ENCODE data around the gene PCDHGA1. TPM values are rescaled to one million over a fixed set of nuclear protein-coding genes. Genes with fewer than 3 reads are reported as not detected.

The PCDHGA1 gene
- total RNA-seq, 1 experiment from 2014 or later: 3.6 TPM

DNA sequence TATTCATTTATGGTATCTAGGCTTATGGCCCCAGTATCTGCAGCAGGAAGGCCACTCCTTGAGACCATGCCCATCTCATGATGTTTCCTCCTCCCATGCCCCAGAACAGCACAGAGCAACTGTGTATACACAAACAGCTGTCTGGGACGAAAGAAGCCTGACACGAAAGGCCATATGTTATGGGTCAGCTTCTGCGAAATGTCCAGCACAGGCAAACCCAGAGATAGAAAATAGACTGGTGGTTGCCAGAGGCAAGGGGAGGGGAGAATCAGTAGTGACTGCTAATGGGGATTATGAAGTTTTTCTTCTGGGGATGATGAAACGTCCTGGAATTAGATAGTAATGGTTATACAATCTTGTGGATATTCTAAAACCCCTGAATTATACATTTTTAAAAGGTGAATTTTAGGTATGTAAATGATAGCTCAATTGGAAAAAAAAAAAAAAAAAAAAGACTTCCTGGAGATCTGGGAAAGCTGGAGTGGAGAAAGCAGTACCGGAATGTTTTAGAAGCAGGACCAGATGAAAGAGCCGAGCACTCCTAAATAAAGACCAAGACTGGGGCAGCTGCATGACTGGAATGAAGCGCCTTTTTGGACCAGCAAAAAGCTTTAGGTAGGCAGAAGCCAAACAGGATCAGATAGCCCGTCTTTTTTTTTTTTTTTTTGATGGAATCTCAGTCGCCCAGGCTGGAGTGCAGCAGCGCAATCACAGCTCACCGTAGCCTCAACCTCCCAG is 187.7 kb downstream of the PCDHGA1 start:
- DNase-seq: peak; percentile 89 to 93
- Histone ChIP-seq H3K27ac (peak overlapping the region; percentile 89), H3K4me1 (peaks cover 82% of the 10 kb centered on the region), H3K4me3 (no peak overlapping the region), H3K36me3 (peaks cover 26% of the 10 kb centered on the region), H3K27me3 (no peaks in the 10 kb centered on the region), H3K9me3 (replicated peaks) (no peaks in the 10 kb centered on the region)

DNA sequence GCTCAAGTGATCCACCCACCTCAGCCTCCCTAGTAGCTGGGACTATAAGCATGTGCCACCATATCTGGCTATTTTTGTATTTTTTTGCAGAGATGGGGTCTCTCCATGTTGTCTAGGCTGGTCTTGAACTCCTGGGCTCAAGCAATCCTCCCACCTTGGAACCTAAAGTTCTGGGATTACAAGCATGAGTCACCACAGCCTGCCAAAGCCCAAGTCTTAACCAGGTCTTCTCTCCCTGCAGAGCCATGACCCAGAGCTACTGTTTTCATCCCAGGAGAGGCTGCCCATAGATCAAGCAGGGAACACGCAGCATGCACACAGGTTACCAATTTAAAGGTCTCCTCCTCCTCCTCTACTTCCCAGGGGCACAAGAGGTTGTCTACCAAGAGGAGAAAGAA is 188.3 kb downstream of the PCDHGA1 start:
- DNase-seq: peak in 1 of 2 experiments; percentile 45
- Histone ChIP-seq H3K27ac (peak overlapping the region; percentile 89), H3K27me3 (no peaks in the 10 kb centered on the region), H3K36me3 (peaks cover 32% of the 10 kb centered on the region), H3K4me1 (peaks cover 88% of the 10 kb centered on the region), H3K9me3 (replicated peaks) (no peaks in the 10 kb centered on the region), H3K4me3 (no peak overlapping the region)

DNA sequence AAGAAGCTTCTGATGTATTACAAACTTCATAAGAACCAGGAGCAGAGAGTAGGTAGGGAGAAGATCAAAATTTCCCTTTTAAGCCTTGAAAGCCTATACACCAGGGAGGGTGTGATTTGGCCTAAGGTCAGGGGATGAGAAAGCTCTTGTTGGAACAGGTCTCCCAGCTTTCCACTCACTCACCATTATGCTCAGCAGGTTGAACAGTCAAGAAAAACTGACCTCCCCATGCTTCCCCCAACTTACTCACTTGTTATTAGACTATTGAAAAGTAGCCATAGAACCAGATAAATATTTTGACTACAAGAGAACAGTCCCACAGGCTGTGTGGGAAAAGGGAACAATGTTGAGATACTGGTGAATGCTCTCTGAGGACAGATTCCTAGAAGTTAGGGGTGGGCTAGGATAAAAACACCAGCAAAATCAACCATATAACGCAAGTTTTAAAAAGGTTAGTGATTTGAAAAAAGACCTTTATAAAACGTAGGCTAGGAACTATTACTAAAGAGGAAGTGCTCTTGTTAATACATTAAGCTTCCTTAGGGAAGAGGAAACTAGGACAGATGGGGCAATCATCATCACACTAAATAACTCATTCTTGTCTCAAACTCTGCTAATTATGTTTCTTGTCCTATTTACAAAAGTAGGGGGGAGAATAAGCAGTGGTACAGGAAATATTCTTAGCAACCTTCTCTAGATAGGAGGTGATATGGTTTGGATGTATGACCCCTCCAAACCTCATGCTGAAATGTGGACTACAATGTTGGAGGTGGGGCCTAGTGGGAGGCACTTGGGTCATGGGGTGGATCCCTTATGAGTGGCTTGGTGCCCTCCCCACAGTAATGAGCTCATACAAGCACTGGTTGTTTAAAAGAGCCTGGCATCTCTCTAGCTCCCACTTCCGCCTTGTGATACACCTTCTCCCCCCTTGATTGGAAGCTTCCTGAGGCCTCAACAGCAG is 189.6 kb downstream of the PCDHGA1 start:
- Histone ChIP-seq H3K4me1 (peaks cover 92% of the 10 kb centered on the region), H3K27ac (peak overlapping the region; percentile 89), H3K27me3 (no peaks in the 10 kb centered on the region), H3K9me3 (replicated peaks) (no peaks in the 10 kb centered on the region), H3K36me3 (peaks cover 38% of the 10 kb centered on the region), H3K4me3 (no peak overlapping the region)
- no peak for DNase-seq

DNA sequence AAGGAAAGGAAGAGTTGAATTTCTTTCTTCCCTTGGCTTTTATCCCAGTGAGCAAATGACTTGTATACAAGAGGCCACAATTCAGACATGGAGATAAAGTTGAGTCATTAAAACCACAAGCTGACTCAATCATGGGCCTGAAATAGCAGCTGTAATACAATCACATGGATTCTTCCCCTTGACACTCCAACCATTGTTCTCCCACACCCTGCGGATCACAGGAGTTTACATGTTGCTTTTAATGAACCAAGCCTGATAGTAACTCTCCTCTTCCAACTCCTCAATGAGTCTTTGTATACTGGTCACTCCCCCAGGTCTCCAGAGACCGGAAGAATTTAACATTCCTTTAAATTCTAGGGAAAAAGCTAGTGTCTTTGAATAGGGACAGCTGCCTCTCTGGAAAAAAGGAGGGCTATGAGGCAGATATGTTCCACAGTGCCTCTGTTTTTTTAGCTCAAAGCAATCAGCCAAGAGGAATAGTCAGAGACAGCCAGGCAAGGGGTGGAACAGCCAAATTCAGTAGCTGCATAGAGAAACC is 191.0 kb downstream of the PCDHGA1 start:
- Histone ChIP-seq H3K4me3 (no peak overlapping the region), H3K27ac (peak overlapping the region; percentile 89), H3K27me3 (no peaks in the 10 kb centered on the region), H3K36me3 (peaks cover 41% of the 10 kb centered on the region), H3K4me1 (peaks cover 81% of the 10 kb centered on the region), H3K9me3 (replicated peaks) (no peaks in the 10 kb centered on the region)
- DNase-seq: peak; percentile 93 to 99

DNA sequence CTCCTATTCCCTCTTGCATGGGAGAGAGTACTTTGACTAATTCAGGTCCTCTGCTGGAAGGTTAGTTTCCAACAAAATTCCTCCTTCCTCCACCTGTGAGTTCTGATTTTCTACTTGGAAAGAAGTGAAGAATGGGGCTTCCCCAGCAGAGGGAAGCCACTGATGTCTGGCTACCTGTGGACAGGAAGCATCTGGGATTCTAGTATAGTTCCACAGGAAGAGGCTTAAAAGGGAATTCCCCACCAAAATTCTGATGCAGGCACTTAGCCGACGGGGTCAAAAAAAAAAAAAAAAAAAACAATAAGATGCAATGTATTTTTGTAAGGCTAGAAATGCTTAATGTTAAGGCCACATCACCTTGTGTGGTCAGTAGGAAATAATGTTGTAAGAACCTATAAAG is 192.0 kb downstream of the PCDHGA1 start:
- H3K9me3 ChIP-seq (replicated peaks): no peaks in the 10 kb centered on the region
- no peak overlapping the region for H3K4me3 ChIP-seq
- peaks cover 71% of the 10 kb centered on the region for H3K4me1 ChIP-seq
- no peaks in the 10 kb centered on the region for H3K27me3 ChIP-seq
- H3K36me3 ChIP-seq: peaks cover 35% of the 10 kb centered on the region
- DNase-seq: no peak
- peak overlapping the region; percentile 89 for H3K27ac ChIP-seq

DNA sequence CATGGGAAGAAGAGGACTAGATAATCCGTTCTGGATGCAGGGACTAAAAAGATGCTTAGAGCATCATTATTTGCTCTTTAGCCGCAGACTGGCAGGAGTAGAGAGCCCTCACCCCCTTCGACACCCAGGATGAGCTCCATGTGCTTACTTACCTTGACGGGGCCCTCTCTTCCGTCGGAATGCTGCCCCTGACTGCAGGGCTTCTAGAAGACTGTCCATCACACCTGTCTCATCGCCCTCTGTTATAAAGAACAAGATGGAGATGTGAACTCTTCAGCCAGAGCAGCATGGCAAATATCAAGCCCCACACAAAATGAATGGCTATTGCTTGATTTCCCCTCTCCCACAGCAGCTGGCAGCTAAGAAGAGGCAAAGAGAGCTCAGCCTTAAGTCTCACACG is 193.7 kb downstream of the PCDHGA1 start:
- peaks cover 54% of the 10 kb centered on the region for H3K4me1 ChIP-seq
- no peaks in the 10 kb centered on the region for H3K9me3 ChIP-seq (replicated peaks)
- DNase-seq: no peak
- no peak overlapping the region for H3K4me3 ChIP-seq
- peaks cover 36% of the 10 kb centered on the region for H3K36me3 ChIP-seq
- peak overlapping the region; percentile 3; the same call in 1 of the 2 replicates for H3K27ac ChIP-seq
- no peaks in the 10 kb centered on the region for H3K27me3 ChIP-seq

DNA sequence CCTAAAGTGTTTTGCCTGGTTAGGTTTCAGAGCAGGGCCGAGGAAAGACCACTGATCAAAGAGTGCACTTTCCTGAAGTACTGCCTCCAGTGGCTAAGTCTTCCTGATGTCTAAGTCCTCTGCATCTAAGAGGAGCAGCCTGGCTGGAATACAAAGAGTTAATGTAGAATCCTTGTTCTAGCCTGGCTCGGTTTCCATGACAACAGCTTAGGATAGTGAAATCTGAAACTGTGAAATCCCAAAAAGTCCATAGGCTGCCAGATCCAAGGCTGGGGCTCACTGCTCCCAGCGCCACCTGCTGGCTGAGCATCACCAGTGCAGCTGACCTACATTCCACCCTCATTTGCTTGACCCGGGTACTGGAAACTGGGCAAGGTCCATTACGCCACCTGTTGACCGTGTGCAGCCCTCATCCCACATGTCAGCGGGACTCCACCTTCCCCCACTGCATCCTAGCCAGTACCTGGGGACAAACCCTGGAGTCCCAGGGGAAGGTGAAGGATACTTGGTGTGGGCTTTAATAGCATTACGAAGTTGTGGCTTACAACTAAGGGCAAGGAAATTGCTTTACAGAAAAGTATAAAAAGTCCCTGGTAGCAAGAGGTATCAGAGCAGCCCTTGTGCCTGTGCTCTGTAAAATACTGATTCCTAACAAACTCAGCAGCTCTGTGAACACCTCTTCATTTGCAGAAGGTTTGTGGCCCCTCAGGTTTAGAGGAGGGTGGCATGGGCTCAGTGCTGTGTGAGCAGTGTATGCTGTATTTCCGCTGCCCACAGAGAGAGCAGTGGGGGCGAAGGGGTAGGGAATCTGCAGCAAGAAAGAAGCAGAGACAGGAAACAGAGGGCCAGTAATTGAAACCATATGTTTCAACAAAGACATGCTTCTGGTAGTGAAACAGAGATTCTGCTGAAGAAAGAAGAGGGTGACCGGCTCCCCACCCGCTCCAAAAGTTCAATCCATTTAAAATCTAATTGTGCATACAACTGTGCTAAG is 194.6 kb downstream of the PCDHGA1 start:
- peak; percentile 92 to 99 for DNase-seq
- no peak overlapping the region for H3K4me3 ChIP-seq
- peak overlapping the region; percentile 3; the same call in 1 of the 2 replicates for H3K27ac ChIP-seq
- peaks cover 45% of the 10 kb centered on the region for H3K4me1 ChIP-seq
- H3K9me3 ChIP-seq (replicated peaks): no peaks in the 10 kb centered on the region
- H3K27me3 ChIP-seq: no peaks in the 10 kb centered on the region
- H3K36me3 ChIP-seq: peaks cover 29% of the 10 kb centered on the region

DNA sequence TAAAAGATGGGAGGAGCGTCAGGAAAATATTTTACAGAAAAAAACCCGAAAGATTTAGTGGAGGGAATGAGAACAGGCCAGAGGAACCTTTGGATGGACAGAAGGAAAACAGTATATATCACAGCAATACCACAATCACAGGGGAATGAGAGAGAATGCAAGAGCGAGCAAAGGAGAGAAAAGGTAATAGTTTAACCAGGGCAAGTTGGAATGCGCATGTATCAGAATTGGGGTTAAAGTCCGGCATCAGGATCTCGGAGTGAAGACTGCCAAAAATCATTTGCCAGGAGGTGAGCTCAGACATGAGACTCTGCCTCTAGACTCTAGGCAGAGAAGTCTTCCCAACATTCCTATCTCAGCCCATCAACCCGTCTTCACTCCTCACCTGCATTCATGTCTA is 195.3 kb downstream of the PCDHGA1 start:
- Histone ChIP-seq H3K4me1 (peaks cover 38% of the 10 kb centered on the region), H3K9me3 (replicated peaks) (no peaks in the 10 kb centered on the region), H3K4me3 (no peak overlapping the region), H3K36me3 (peaks cover 26% of the 10 kb centered on the region), H3K27ac (no peak overlapping the region), H3K27me3 (no peaks in the 10 kb centered on the region)
- no peak for DNase-seq

DNA sequence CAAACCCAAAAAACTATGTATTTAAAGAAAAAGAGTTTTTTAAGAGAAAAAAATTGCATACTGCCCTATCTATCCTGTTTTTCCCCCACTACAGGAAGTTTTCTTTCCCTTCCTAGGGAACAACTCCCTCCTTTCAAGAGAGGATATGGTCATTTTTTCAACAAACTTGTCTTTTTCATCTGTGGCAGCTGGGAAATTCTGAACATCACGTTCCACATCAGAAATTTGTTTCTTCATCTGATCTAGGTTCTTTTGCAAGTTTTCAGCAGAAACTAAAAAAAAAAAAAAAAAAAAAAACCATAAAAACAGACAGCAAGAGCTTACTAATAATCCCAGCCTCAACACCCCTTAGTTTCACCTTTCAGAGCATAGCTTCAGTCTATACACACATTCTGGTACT is 197.1 kb downstream of the PCDHGA1 start:
- Histone ChIP-seq H3K4me1 (peaks cover 25% of the 10 kb centered on the region), H3K36me3 (peaks cover 26% of the 10 kb centered on the region), H3K4me3 (no peak overlapping the region), H3K27me3 (no peaks in the 10 kb centered on the region), H3K9me3 (replicated peaks) (no peaks in the 10 kb centered on the region), H3K27ac (no peak overlapping the region)
- no peak for DNase-seq

DNA sequence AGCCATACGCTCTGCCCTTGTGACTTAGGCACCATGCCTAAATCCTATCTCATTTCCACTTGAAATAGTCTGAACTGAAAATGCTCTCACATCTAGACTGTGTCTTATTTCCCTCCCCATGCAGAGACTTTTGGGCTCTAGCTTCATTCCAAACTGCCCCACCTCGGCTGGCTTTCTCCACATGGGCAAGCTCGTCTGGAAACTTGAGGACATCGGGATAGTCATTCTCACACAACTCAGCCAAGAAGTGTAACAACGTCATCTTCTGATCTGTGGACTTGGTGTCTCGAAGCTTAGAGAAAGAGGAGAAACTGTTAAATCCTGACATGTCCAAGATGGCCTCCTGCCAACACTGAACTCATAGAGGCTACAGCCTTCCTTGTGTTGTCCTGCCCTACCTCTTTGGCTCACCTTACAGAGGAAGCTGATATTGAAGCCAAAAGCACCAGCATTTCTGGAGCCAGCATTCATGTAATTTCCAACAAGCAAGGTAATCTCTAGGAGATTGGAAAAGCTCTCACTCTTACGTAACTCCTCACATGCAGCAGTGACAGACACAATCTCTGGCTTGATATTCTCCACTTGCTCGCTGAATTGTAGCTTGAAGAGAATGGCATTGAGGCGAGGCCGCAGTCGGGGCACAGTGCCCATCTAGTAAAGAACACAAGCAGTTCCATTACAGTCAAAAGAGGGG is 198.1 kb downstream of the PCDHGA1 start:
- Histone ChIP-seq H3K27ac (no peak overlapping the region), H3K27me3 (no peaks in the 10 kb centered on the region), H3K4me1 (peaks cover 14% of the 10 kb centered on the region), H3K36me3 (peaks cover 24% of the 10 kb centered on the region), H3K9me3 (replicated peaks) (no peaks in the 10 kb centered on the region), H3K4me3 (no peak overlapping the region)
- DNase-seq: no peak

DNA sequence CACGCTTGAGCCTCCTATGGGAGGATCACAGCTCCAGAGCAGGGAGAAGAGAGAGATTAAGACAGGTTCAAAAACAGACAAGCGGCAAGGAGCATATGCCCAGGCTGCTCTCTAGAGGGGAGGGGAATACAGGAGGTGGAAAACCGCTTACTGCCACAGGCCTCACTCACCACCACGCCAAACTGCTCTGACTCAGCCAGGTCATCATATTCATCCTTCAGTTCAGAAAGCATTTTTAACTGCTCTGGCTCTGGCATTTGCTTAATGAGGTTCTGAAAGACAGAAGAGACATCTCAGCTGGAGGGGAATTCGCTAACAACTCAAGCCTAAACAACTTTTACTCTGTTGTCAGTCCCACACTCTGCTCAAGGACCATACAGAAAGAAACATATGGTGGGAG is 198.7 kb downstream of the PCDHGA1 start:
- Histone ChIP-seq H3K4me3 (no peak overlapping the region), H3K4me1 (peaks cover 9% of the 10 kb centered on the region), H3K36me3 (peaks cover 19% of the 10 kb centered on the region), H3K27ac (no peak overlapping the region), H3K27me3 (no peaks in the 10 kb centered on the region), H3K9me3 (replicated peaks) (no peaks in the 10 kb centered on the region)
- no peak for DNase-seq

DNA sequence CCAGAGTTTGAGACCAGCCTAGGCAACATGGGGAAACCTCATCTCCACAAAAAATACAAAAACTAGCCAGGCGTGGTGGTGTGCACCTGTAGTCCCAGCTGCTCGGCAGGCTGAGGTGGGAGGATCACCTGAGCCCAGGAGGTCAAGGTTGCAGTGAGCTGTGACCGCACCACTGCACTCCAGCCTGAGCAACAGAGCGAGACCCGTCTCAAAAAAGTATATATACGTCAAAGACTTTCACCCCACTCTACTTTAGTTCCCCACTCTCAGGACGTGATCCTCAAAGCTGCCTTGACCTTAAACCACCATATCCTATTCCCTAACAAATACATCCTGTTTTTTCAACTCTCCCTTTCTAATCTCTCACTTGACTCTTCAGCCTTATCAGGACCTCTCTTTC is 199.6 kb downstream of the PCDHGA1 start:
- H3K36me3 ChIP-seq: peaks cover 24% of the 10 kb centered on the region
- no peak for DNase-seq
- H3K4me3 ChIP-seq: no peak overlapping the region
- peaks cover 3% of the 10 kb centered on the region; the same call in 1 of the 2 replicates for H3K4me1 ChIP-seq
- no peaks in the 10 kb centered on the region for H3K9me3 ChIP-seq (replicated peaks)
- H3K27ac ChIP-seq: no peak overlapping the region
- H3K27me3 ChIP-seq: no peaks in the 10 kb centered on the region

DNA sequence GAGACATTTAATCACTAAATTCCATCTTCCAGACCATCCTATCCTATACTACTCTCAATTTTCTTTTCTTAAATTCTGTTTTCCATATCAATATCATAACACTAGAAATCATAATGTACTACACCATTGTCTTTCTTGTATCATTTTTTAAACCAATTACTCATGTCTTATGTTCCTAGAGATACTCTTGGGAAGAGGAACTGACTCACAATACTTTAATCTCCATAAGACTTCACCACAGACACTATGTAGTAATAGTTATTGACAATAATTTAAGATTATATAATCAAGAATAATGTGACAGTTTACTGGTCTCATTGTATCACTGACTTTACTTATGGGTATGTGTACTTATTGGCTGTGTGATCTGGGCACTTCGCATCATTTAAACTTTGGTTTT is 202.4 kb downstream of the PCDHGA1 start:
- H3K27me3 ChIP-seq: no peaks in the 10 kb centered on the region
- H3K9me3 ChIP-seq (replicated peaks): no peaks in the 10 kb centered on the region
- H3K36me3 ChIP-seq: peaks cover 21% of the 10 kb centered on the region
- H3K4me1 ChIP-seq: no peaks in the 10 kb centered on the region
- DNase-seq: no peak
- no peak overlapping the region for H3K27ac ChIP-seq
- no peak overlapping the region for H3K4me3 ChIP-seq
